ENCODE results near the gene DPM2.

GRCh38 chr9:127959398-127959797 is 21.7 kb upstream of the DPM2 start:
- no peak for TF ChIP-seq CTCF (IDR thresholded peaks at IDR 0.05)
- TF ChIP-seq POLR2AphosphoS5 (IDR thresholded peaks at IDR 0.05; ENCODE audit: insufficient read depth in 1 of 2, low read depth in 1 of 2) = no peak
- no peak for TF ChIP-seq POLR2A (IDR thresholded peaks at IDR 0.05)
